ENCODE results near the gene RGS7. TPM values are rescaled to one million over a fixed set of nuclear protein-coding genes. Genes with fewer than 3 reads are reported as not detected.

Gene RGS7
- total and polyA plus RNA-seq, 2 of the 8 experiments (the other 6 are each of a cell fraction or from before 2014, with no cell fraction given) = 1.6 to 3.0 TPM

GRCh38 chr1:240970253-240970652, 386.8 kb downstream of the RGS7 start:
- ChIA-PET POLR2A (ENCODE audit: partially characterized antibody) (interaction anchor here (1.0 kb wide), 1 partner anchor 16 kb away, joined by 3 read pairs; no protein-coding TSS in a partner anchor), CTCF (ENCODE audit: partially characterized antibody) (interaction anchor here (0.6 to 2.0 kb wide), 6 partner anchors 9 to 299 kb away, joined by 3 to 8 read pairs (median 4); no protein-coding TSS in a partner anchor)
- no peak overlapping the region for H4K8ac ChIP-seq (ENCODE audit: extremely low read depth, insufficient read depth, low read length)
- H3K79me2 ChIP-seq (ENCODE audit: control insufficient read depth in 1 of 2, insufficient read depth in 2 of 2, low read length in 2 of 2) = no peaks in the 10 kb centered on the region
- TF ChIP-seq GTF2F1 (IDR thresholded peaks at IDR 0.05; ENCODE audit: borderline replicate concordance, low read depth, low read length) (no peak), RFX5 (IDR thresholded peaks at IDR 0.05; ENCODE audit: borderline replicate concordance, low read depth, low read length) (no peak), CTCF (IDR thresholded peaks at IDR 0.05; ENCODE audit: control extremely low read depth in 1 of 3, insufficient read depth in 1 of 3, low read depth in 1 of 3, low read length in 3 of 3) (no peak), SUZ12 (IDR thresholded peaks at IDR 0.05; ENCODE audit: low read length) (no peak), CHD1 (IDR thresholded peaks at IDR 0.05; ENCODE audit: low read depth, low read length) (no peak), BCL11A (IDR thresholded peaks at IDR 0.05; ENCODE audit: low read depth in 2 of 2, low read length in 2 of 2) (no peak), CTBP2 (IDR thresholded peaks at IDR 0.05; ENCODE audit: borderline replicate concordance, insufficient read depth, insufficient read length, low read length) (no peak)
- no peak overlapping the region for H4K5ac ChIP-seq (ENCODE audit: insufficient read length, low read depth, low read length)
- H4K20me1 ChIP-seq (replicated peaks in 1 of 2; ENCODE audit: control insufficient read depth in 1 of 2, insufficient read depth in 2 of 2, low read length in 2 of 2) = no peaks in the 10 kb centered on the region
- no peak overlapping the region for H4K91ac ChIP-seq (replicated peaks; ENCODE audit: insufficient read length, low read length)
- H3K4ac ChIP-seq (replicated peaks; ENCODE audit: insufficient read length, low read depth, low read length) = no peak overlapping the region
- H3K9me3 ChIP-seq (ENCODE audit: insufficient read depth in 2 of 2, low read depth in 1 of 2, low read length in 1 of 2) = no peaks in the 10 kb centered on the region
- H3K27me3 ChIP-seq (replicated peaks in 1 of 4; ENCODE audit: control insufficient read depth in 3 of 4, extremely low read depth in 1 of 4, insufficient read depth in 3 of 4, low read length in 3 of 4) = no peaks in the 10 kb centered on the region
- no peak overlapping the region for H2BK15ac ChIP-seq (ENCODE audit: low read length)
- no peak for FAIRE-seq
- no peak overlapping the region for H3K14ac ChIP-seq (ENCODE audit: insufficient read length)
- no peak overlapping the region for H3K9ac ChIP-seq (replicated peaks in 1 of 4; ENCODE audit: extremely low read depth in 1 of 4, low read depth in 3 of 4, low read length in 3 of 4)
- H2AFZ ChIP-seq (ENCODE audit: low read length) = no peak overlapping the region
- no peaks in the 10 kb centered on the region for H3K36me3 ChIP-seq (ENCODE audit: control insufficient read depth in 2 of 4, insufficient read depth in 4 of 4, low read length in 3 of 4)
- no peak overlapping the region for H3K56ac ChIP-seq (replicated peaks; ENCODE audit: insufficient read length, low read depth, low read length)
- H2BK20ac ChIP-seq (ENCODE audit: low read length) = peak overlapping the region; percentile 88; the same call in 1 of the 2 replicates
- H3K79me1 ChIP-seq (ENCODE audit: low read depth, low read length) = no peaks in the 10 kb centered on the region
- no peak overlapping the region for H3K23ac ChIP-seq (ENCODE audit: insufficient read length)
- no peak overlapping the region for H3K27ac ChIP-seq (ENCODE audit: low read depth, low read length)
- no peak overlapping the region for H3K18ac ChIP-seq (ENCODE audit: extremely low read depth, low read length)
- no peak overlapping the region for H2BK12ac ChIP-seq (ENCODE audit: low read depth, low read length)
- no peak overlapping the region; the same call in 1 of the 2 replicates for H2BK5ac ChIP-seq (ENCODE audit: low read depth, low read length)
- 53% methylated on average over 4 of the region's 4 CpGs; no CpG with 5 or more reads in 1 of the 2 experiments for WGBS, 2 experiments (ENCODE audit: extremely low coverage in 1 of 2, insufficient coverage in 1 of 2, insufficient read length in 1 of 2, insufficient replicate concordance in 2 of 2, low coverage in 1 of 2, low lambda C conversion rate in 2 of 2, missing lambda C conversion rate in 1 of 2)
- H3K4me2 ChIP-seq (ENCODE audit: insufficient read depth in 1 of 2, low read depth in 2 of 2, low read length in 2 of 2) = no peak overlapping the region
- no peak for DNase-seq (ENCODE audit: low read depth in 1 of 2, low spot score in 2 of 2)
- H3K4me3 ChIP-seq (ENCODE audit: extremely low read depth in 1 of 4, insufficient read depth in 2 of 4, low read depth in 3 of 4, low read length in 4 of 4) = no peak overlapping the region
- H3K4me1 ChIP-seq (replicated peaks in 1 of 4; ENCODE audit: control insufficient read depth in 3 of 4, insufficient read depth in 4 of 4, low read length in 3 of 4) = peaks cover 0 to 7% (median 3%) of the 10 kb centered on the region in 4 experiments; a peak in 3 of 7 replicates
- no peaks in the 10 kb centered on the region for H3K23me2 ChIP-seq (ENCODE audit: low read depth, low read length)
- H2BK120ac ChIP-seq (replicated peaks; ENCODE audit: low read depth, low read length) = no peak overlapping the region
- H2AK5ac ChIP-seq (ENCODE audit: low read depth, low read length) = no peak overlapping the region
